NB4 (cell line): Measurements from ENCODE around the gene SLC6A18.

Source experiments
- MAX ChIP-seq: IDR thresholded peaks from 2 replicates; pipeline ENCODE4 v1.6.1; 2011; ENCODE audit warnings: low read depth, low read length
- MYC ChIP-seq: IDR thresholded peaks from 2 replicates; pipeline ENCODE4 v1.6.1; 2011; ENCODE audit warnings: low read depth, low read length
- TF ChIP-seq, protein P1 (sequence below): IDR thresholded peaks from one replicate; pipeline ENCODE4 v1.5.1; 2012; ENCODE audit warnings: low read depth, low read length

GRCh38 chr5:1230551-1230950 is 5.4 kb downstream of the SLC6A18 start:
- TF ChIP-seq, protein P1, sequence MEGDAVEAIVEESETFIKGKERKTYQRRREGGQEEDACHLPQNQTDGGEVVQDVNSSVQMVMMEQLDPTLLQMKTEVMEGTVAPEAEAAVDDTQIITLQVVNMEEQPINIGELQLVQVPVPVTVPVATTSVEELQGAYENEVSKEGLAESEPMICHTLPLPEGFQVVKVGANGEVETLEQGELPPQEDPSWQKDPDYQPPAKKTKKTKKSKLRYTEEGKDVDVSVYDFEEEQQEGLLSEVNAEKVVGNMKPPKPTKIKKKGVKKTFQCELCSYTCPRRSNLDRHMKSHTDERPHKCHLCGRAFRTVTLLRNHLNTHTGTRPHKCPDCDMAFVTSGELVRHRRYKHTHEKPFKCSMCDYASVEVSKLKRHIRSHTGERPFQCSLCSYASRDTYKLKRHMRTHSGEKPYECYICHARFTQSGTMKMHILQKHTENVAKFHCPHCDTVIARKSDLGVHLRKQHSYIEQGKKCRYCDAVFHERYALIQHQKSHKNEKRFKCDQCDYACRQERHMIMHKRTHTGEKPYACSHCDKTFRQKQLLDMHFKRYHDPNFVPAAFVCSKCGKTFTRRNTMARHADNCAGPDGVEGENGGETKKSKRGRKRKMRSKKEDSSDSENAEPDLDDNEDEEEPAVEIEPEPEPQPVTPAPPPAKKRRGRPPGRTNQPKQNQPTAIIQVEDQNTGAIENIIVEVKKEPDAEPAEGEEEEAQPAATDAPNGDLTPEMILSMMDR: no peak
- TF ChIP-seq MAX (no peak), MYC (no peak)
